T-helper 22 cell (primary cell): ENCODE measurements around the gene NEIL1.
"Not testable (repeated sequence)": the region's sequence is repeated elsewhere in the genome, so short reads cannot be mapped to it uniquely, and the experiment has no call there.

Experiments
- DNase-seq: peaks from one replicate; pipeline ENCODE4 v3.0.0-alpha.2; 2020; ENCODE audit warnings: low read depth

The NEIL1 gene

GRCh38 chr15:75333654-75334419 lies 13.0 kb upstream of the NEIL1 start:
- not testable (repeated sequence) for DNase-seq

- DNase-seq, result no peak
Observed at GRCh38 chr15:75335313-75335704, 11.5 kb upstream of the NEIL1 start.

GRCh38 chr15:75335705-75336355 lies 11.0 kb upstream of the NEIL1 start, which contains the start of gene COMMD4:
Gene COMMD4, plus strand, starts transcription at chr15:75336063. Its CDS starts 27 bp downstream, at chr15:75336090.
- DNase-seq, result peak; percentile 58

GRCh38 chr15:75338661-75339240 lies 8.1 kb upstream of the NEIL1 start:
- DNase-seq, result no peak

GRCh38 chr15:75339531-75340240 lies 7.2 kb upstream of the NEIL1 start:
- DNase-seq, result no peak

- DNase-seq, result no peak
Observed at GRCh38 chr15:75342221-75342620, 4.6 kb upstream of the NEIL1 start.

GRCh38 chr15:75343953-75344352 lies 2.9 kb upstream of the NEIL1 start:
- not testable (repeated sequence) for DNase-seq

- DNase-seq, result peak; percentile 43
Observed at GRCh38 chr15:75347222-75348033, 589 bp downstream of the NEIL1 start.

GRCh38 chr15:75348034-75348561 lies 1.3 kb downstream of the NEIL1 start:
- DNase-seq, result no peak

- no peak for DNase-seq
Observed at GRCh38 chr15:75348562-75349350, 1.9 kb downstream of the NEIL1 start.

- DNase-seq, result not testable (repeated sequence)
Observed at GRCh38 chr15:75349351-75349669, 2.5 kb downstream of the NEIL1 start.

- DNase-seq, result peak; percentile 66
Observed at GRCh38 chr15:75349851-75350588, 3.2 kb downstream of the NEIL1 start.

GRCh38 chr15:75350601-75351361 lies 3.9 kb downstream of the NEIL1 start:
- DNase-seq, result no peak

GRCh38 chr15:75352186-75353080 lies 5.6 kb downstream of the NEIL1 start:
- no peak for DNase-seq

- no peak for DNase-seq
Observed at GRCh38 chr15:75353604-75354003, 6.8 kb downstream of the NEIL1 start.

GRCh38 chr15:75354454-75354853 lies 7.6 kb downstream of the NEIL1 start:
- DNase-seq, result no peak

GRCh38 chr15:75355369-75355768 lies 8.5 kb downstream of the NEIL1 start:
- no peak for DNase-seq

- no peak for DNase-seq
Observed at GRCh38 chr15:75356006-75356405, 9.2 kb downstream of the NEIL1 start.
